ENCODE measurements around the gene EEF1B2.

GRCh38 chr2:206164261-206164862, 4.7 kb downstream of the EEF1B2 start:
- no peak for TF ChIP-seq POLR2A (IDR thresholded peaks at IDR 0.05)
- peak; percentile 40 to 81 (median 72) for TF ChIP-seq CTCF (IDR thresholded peaks at IDR 0.05 in 8 of 11, conservative IDR thresholded peaks at IDR 0.05 in 3 of 11)
- no peak for TF ChIP-seq POLR2AphosphoS5 (IDR thresholded peaks at IDR 0.05)
